ENCODE results near the gene RELN.

DNA sequence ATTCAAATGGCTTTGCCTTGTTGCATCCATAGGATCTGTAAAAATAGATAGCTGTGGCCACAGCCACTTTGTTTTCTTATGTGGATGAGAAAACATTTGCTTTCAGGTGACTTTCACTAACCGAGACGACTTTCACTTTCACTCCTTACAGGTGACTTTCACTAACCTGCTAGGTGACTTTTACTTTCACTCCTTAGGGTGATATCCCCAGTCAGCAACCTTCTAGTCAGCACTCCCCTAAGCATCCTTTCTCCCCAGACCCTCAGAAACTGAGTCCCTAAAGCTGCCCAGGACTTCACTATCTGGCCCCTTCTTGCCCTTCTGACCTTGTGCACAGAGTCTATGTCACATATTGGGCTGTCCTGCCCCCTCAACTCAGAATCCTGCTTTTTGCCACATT is 177.5 kb downstream of the RELN start:
- TF ChIP-seq, protein P1, sequence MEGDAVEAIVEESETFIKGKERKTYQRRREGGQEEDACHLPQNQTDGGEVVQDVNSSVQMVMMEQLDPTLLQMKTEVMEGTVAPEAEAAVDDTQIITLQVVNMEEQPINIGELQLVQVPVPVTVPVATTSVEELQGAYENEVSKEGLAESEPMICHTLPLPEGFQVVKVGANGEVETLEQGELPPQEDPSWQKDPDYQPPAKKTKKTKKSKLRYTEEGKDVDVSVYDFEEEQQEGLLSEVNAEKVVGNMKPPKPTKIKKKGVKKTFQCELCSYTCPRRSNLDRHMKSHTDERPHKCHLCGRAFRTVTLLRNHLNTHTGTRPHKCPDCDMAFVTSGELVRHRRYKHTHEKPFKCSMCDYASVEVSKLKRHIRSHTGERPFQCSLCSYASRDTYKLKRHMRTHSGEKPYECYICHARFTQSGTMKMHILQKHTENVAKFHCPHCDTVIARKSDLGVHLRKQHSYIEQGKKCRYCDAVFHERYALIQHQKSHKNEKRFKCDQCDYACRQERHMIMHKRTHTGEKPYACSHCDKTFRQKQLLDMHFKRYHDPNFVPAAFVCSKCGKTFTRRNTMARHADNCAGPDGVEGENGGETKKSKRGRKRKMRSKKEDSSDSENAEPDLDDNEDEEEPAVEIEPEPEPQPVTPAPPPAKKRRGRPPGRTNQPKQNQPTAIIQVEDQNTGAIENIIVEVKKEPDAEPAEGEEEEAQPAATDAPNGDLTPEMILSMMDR (IDR thresholded peaks at IDR 0.05), result no peak
- TF ChIP-seq EP300 (IDR thresholded peaks at IDR 0.05), result no peak

Measured in gastroesophageal sphincter (tissue), 3 donors.